Measurements from ENCODE around the gene ZBTB43.
A peak's percentile ranks its signal among the peaks of the same experiment; 100 is the strongest.

The ZBTB43 gene

GRCh38 chr9:126833020-126833419, 28.2 kb downstream of the ZBTB43 start:
- no peaks in the 10 kb centered on the region for H3K9me3 ChIP-seq (ENCODE audit: control insufficient read depth, low read length)
- peaks cover 48% of the 10 kb centered on the region for H3K36me3 ChIP-seq (ENCODE audit: control insufficient read depth, insufficient read depth, low read length, severe bottlenecking)
- H3K27me3 ChIP-seq (replicated peaks; ENCODE audit: control insufficient read depth, insufficient read depth, low read length), result no peaks in the 10 kb centered on the region
- H3K9ac ChIP-seq (ENCODE audit: low read length), result no peak overlapping the region
- no peak overlapping the region for H3K4me3 ChIP-seq (ENCODE audit: low read length)
- H3K4me1 ChIP-seq (ENCODE audit: control insufficient read depth, insufficient read depth, low read length), result peaks cover 6% of the 10 kb centered on the region
- no peak for DNase-seq (ENCODE audit: low read depth)

- DNase-seq (ENCODE audit: low read depth), result no peak
- Histone ChIP-seq H3K9ac (ENCODE audit: low read length) (no peak overlapping the region), H3K4me1 (ENCODE audit: control insufficient read depth, insufficient read depth, low read length) (peaks cover 6% of the 10 kb centered on the region), H3K27me3 (replicated peaks; ENCODE audit: control insufficient read depth, insufficient read depth, low read length) (no peaks in the 10 kb centered on the region), H3K36me3 (ENCODE audit: control insufficient read depth, insufficient read depth, low read length, severe bottlenecking) (peaks cover 56% of the 10 kb centered on the region), H3K4me3 (ENCODE audit: low read length) (no peak overlapping the region), H3K9me3 (ENCODE audit: control insufficient read depth, low read length) (no peaks in the 10 kb centered on the region)
Observed at GRCh38 chr9:126833710-126834345, 29.0 kb downstream of the ZBTB43 start.

- Histone ChIP-seq H3K9me3 (ENCODE audit: control insufficient read depth, low read length) (no peaks in the 10 kb centered on the region), H3K4me3 (ENCODE audit: low read length) (no peak overlapping the region), H3K36me3 (ENCODE audit: control insufficient read depth, insufficient read depth, low read length, severe bottlenecking) (peaks cover 64% of the 10 kb centered on the region), H3K27me3 (replicated peaks; ENCODE audit: control insufficient read depth, insufficient read depth, low read length) (no peaks in the 10 kb centered on the region), H3K9ac (ENCODE audit: low read length) (no peak overlapping the region), H3K4me1 (ENCODE audit: control insufficient read depth, insufficient read depth, low read length) (peaks cover 6% of the 10 kb centered on the region)
- DNase-seq (ENCODE audit: low read depth), result no peak
Observed at GRCh38 chr9:126834672-126835071, 29.8 kb downstream of the ZBTB43 start.

GRCh38 chr9:126836216-126836615, 31.4 kb downstream of the ZBTB43 start:
- Histone ChIP-seq H3K4me1 (ENCODE audit: control insufficient read depth, insufficient read depth, low read length) (peaks cover 6% of the 10 kb centered on the region), H3K9ac (ENCODE audit: low read length) (no peak overlapping the region), H3K4me3 (ENCODE audit: low read length) (no peak overlapping the region), H3K9me3 (ENCODE audit: control insufficient read depth, low read length) (no peaks in the 10 kb centered on the region), H3K27me3 (replicated peaks; ENCODE audit: control insufficient read depth, insufficient read depth, low read length) (no peaks in the 10 kb centered on the region), H3K36me3 (ENCODE audit: control insufficient read depth, insufficient read depth, low read length, severe bottlenecking) (peaks cover 59% of the 10 kb centered on the region)
- DNase-seq (ENCODE audit: low read depth), result no peak

- no peaks in the 10 kb centered on the region for H3K9me3 ChIP-seq (ENCODE audit: control insufficient read depth, low read length)
- DNase-seq (ENCODE audit: low read depth), result no peak
- H3K4me3 ChIP-seq (ENCODE audit: low read length), result no peak overlapping the region
- peaks cover 6% of the 10 kb centered on the region for H3K4me1 ChIP-seq (ENCODE audit: control insufficient read depth, insufficient read depth, low read length)
- no peaks in the 10 kb centered on the region for H3K27me3 ChIP-seq (replicated peaks; ENCODE audit: control insufficient read depth, insufficient read depth, low read length)
- peaks cover 46% of the 10 kb centered on the region for H3K36me3 ChIP-seq (ENCODE audit: control insufficient read depth, insufficient read depth, low read length, severe bottlenecking)
- H3K9ac ChIP-seq (ENCODE audit: low read length), result no peak overlapping the region
Observed at GRCh38 chr9:126838055-126838811, 33.4 kb downstream of the ZBTB43 start.

- Histone ChIP-seq H3K9me3 (ENCODE audit: control insufficient read depth, low read length) (no peaks in the 10 kb centered on the region), H3K27me3 (replicated peaks; ENCODE audit: control insufficient read depth, insufficient read depth, low read length) (no peaks in the 10 kb centered on the region), H3K36me3 (ENCODE audit: control insufficient read depth, insufficient read depth, low read length, severe bottlenecking) (peaks cover 39% of the 10 kb centered on the region), H3K9ac (ENCODE audit: low read length) (no peak overlapping the region), H3K4me3 (ENCODE audit: low read length) (no peak overlapping the region), H3K4me1 (ENCODE audit: control insufficient read depth, insufficient read depth, low read length) (peaks cover 9% of the 10 kb centered on the region)
- no peak for DNase-seq (ENCODE audit: low read depth)
Observed at GRCh38 chr9:126838895-126839294, 34.1 kb downstream of the ZBTB43 start.

- Histone ChIP-seq H3K9ac (ENCODE audit: low read length) (no peak overlapping the region), H3K27me3 (replicated peaks; ENCODE audit: control insufficient read depth, insufficient read depth, low read length) (no peaks in the 10 kb centered on the region), H3K4me1 (ENCODE audit: control insufficient read depth, insufficient read depth, low read length) (peaks cover 13% of the 10 kb centered on the region), H3K36me3 (ENCODE audit: control insufficient read depth, insufficient read depth, low read length, severe bottlenecking) (peaks cover 35% of the 10 kb centered on the region), H3K9me3 (ENCODE audit: control insufficient read depth, low read length) (no peaks in the 10 kb centered on the region), H3K4me3 (ENCODE audit: low read length) (no peak overlapping the region)
- no peak for DNase-seq (ENCODE audit: low read depth)
Observed at GRCh38 chr9:126839301-126839700, 34.5 kb downstream of the ZBTB43 start.

- Histone ChIP-seq H3K4me3 (ENCODE audit: low read length) (no peak overlapping the region), H3K27me3 (replicated peaks; ENCODE audit: control insufficient read depth, insufficient read depth, low read length) (no peaks in the 10 kb centered on the region), H3K4me1 (ENCODE audit: control insufficient read depth, insufficient read depth, low read length) (peaks cover 7% of the 10 kb centered on the region), H3K36me3 (ENCODE audit: control insufficient read depth, insufficient read depth, low read length, severe bottlenecking) (peaks cover 17% of the 10 kb centered on the region), H3K9me3 (ENCODE audit: control insufficient read depth, low read length) (no peaks in the 10 kb centered on the region), H3K9ac (ENCODE audit: low read length) (no peak overlapping the region)
- DNase-seq (ENCODE audit: low read depth), result no peak
Observed at GRCh38 chr9:126842220-126842842, 37.5 kb downstream of the ZBTB43 start.

GRCh38 chr9:126842977-126843799, 38.3 kb downstream of the ZBTB43 start:
- H3K9ac ChIP-seq (ENCODE audit: low read length), result no peak overlapping the region
- no peaks in the 10 kb centered on the region for H3K27me3 ChIP-seq (replicated peaks; ENCODE audit: control insufficient read depth, insufficient read depth, low read length)
- H3K4me1 ChIP-seq (ENCODE audit: control insufficient read depth, insufficient read depth, low read length), result peaks cover 7% of the 10 kb centered on the region
- DNase-seq (ENCODE audit: low read depth), result no peak
- H3K4me3 ChIP-seq (ENCODE audit: low read length), result no peak overlapping the region
- H3K36me3 ChIP-seq (ENCODE audit: control insufficient read depth, insufficient read depth, low read length, severe bottlenecking), result peaks cover 15% of the 10 kb centered on the region
- no peaks in the 10 kb centered on the region for H3K9me3 ChIP-seq (ENCODE audit: control insufficient read depth, low read length)

GRCh38 chr9:126844085-126844484, 39.2 kb downstream of the ZBTB43 start:
- Histone ChIP-seq H3K27me3 (replicated peaks; ENCODE audit: control insufficient read depth, insufficient read depth, low read length) (no peaks in the 10 kb centered on the region), H3K9me3 (ENCODE audit: control insufficient read depth, low read length) (no peaks in the 10 kb centered on the region), H3K4me3 (ENCODE audit: low read length) (no peak overlapping the region), H3K9ac (ENCODE audit: low read length) (no peak overlapping the region), H3K36me3 (ENCODE audit: control insufficient read depth, insufficient read depth, low read length, severe bottlenecking) (peaks cover 6% of the 10 kb centered on the region), H3K4me1 (ENCODE audit: control insufficient read depth, insufficient read depth, low read length) (peaks cover 7% of the 10 kb centered on the region)
- DNase-seq (ENCODE audit: low read depth), result peak; percentile 58

GRCh38 chr9:126847051-126847450, 42.2 kb downstream of the ZBTB43 start:
- Histone ChIP-seq H3K4me1 (ENCODE audit: control insufficient read depth, insufficient read depth, low read length) (peaks cover 7% of the 10 kb centered on the region), H3K4me3 (ENCODE audit: low read length) (no peak overlapping the region), H3K36me3 (ENCODE audit: control insufficient read depth, insufficient read depth, low read length, severe bottlenecking) (no peaks in the 10 kb centered on the region), H3K27me3 (replicated peaks; ENCODE audit: control insufficient read depth, insufficient read depth, low read length) (peaks cover 11% of the 10 kb centered on the region), H3K9ac (ENCODE audit: low read length) (no peak overlapping the region), H3K9me3 (ENCODE audit: control insufficient read depth, low read length) (no peaks in the 10 kb centered on the region)
- DNase-seq (ENCODE audit: low read depth), result no peak
